GM19395 (cell line): ENCODE data around the gene ZNF526.
A peak's percentile ranks its signal among the peaks of the same experiment; 100 is the strongest.

ENCODE experiments used
- ATAC-seq: cut with Tn5 transposase; IDR thresholded peaks from one replicate; pipeline ENCODE4 v1.9.1; 2021; ENCODE audit warnings: mild to moderate bottlenecking, moderate library complexity; ENCODE audit not compliant: unreplicated experiment

The ZNF526 gene, protein sequence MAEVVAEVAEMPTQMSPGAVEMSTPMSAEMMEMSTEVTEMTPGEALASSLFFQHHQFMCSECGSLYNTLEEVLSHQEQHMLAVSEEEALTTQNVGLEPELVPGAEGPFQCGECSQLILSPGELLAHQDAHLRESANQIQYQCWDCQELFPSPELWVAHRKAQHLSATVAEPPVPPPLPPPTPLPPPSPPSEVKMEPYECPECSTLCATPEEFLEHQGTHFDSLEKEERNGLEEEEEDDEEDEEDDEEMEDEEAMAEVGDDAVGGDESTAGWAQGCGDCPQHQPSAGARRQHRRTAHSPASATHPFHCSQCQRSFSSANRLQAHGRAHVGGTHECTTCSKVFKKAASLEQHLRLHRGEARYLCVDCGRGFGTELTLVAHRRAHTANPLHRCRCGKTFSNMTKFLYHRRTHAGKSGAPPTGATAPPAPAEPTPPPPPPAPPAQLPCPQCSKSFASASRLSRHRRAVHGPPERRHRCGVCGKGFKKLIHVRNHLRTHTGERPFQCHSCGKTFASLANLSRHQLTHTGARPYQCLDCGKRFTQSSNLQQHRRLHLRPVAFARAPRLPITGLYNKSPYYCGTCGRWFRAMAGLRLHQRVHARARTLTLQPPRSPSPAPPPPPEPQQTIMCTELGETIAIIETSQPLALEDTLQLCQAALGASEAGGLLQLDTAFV

DNA sequence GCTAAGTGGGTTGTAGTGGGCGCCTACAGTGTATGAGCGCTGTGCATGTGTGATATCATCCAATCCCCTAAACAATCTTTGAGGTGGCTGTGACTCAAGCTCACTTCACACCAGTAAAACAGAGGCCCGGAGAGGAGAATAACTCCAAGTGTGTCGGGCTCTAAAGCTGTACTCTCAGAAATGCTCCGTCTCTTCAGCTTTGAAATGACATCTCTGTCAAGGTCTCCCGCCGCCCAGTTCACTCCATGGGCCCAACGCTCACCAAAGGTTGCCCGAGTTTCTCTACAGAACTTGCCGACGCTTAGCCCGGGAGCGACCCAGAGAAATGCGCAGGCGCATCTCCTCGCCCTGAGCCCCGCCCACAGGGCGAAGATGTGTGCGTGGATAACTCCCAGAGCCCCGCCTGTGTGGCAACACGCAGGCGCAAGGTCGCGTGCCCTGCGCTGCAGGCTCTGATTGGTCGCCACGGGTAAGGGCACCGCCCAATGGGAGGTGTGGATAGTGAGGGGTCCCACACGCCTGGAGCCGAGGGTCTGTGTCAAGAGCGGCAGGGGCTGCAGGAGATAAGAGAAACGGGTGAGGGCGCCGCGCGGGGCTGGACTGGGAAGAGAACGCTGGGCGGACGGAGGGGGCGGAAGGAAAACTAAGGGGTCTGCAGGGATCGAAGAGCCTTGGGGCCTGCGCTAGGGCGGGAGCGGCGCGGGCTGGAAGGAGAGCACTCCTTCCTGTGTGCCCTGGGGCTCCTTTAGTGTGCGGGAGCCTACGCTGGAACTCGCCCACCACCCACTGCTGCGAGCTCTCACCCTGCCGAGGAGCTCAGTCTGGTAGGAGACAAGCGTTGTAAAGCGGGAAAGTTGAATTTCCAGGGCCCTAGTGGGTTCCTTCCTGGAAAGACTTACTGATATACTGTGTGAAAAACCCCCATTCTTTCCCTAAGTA is at the start of gene ZNF526:
ZNF526 (plus strand) TSS at position 501 of the 939 bp plus-strand sequence. CDS start 4,092 bp downstream, outside the sequence.
- ATAC-seq = peak; percentile 74

- no peak for ATAC-seq
These were observed 49.4 kb upstream of the ZNF526 start for GRCh38 chr19:42170715-42171114.

GRCh38 chr19:42172261-42172660 is 47.9 kb upstream of the ZNF526 start:
- no peak for ATAC-seq

DNA sequence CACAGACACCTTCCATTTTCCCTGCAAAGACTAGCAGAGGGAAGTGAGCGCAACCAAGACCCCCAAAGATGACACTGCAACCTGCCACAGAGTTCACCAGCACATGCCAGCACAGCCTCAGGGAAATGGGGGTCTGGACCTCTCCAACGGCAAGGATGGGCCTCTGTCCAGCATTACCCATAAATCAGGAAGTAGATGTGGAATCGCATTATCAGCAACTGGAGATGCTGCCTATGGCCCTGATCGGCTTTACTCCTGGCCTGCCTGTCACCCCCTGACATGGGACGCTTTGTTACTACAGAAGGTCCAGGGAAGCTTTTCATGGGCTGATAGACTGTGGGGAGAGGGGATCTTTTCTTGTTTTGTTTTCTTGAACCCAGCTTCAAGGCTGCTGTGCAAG is 46.4 kb upstream of the ZNF526 start:
- no peak for ATAC-seq

DNA sequence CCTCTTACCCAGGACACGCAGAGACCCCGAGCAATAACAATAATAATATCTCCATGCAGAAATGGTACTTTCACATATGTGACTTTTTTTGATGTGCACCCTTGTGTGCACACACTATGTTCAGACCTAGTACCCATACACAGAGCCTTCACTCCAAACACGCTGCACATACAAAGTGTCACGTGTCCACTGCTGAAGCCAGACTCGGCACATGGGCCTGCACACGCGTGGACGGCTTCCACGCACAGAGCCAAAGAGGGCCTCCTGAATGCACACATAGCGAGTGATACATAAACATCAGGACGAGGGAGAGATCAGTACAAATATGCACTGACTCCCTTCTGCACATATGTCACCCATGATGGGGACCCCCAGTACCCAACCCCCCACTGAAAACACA is 45.9 kb upstream of the ZNF526 start:
- no peak for ATAC-seq

DNA sequence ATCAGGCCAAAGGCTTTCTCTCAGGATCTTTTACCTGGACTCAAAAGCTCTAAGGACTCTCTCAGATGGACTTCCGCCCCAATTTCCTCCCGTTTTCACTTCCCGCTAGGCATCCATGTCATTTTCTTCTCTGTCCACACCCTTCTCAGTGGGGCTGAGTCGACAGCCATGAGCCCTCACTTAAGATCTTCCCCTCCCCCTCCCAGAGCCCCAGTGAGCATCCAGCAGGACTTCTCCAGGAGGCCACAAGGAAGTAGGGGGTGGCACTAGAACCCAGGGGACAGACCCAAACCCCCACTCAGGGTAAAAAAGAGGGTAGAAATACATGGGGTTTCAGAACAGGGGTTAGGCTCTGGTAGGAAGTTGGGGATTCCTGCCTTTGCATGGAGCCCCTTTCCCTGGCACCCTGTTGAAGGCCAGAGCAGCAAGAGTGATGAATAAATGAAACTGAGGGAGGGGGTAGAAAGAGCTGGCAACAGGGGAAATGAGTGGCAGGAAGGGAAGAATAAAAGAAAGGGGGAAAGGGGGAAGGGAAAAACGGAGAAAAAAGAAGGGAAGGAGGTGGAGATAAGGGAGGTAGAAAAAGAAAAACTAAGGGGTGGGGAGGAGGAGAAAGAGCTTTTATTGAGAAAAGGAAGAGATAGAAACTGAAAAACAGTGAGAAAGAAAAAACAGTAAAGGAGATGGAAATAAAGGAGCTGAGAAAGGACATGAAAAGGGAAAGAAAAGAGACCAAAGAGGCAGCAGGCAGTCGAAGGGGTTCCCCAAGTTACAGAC is 45.0 kb upstream of the ZNF526 start:
- ATAC-seq = no peak

GRCh38 chr19:42175952-42176648 is 44.0 kb upstream of the ZNF526 start:
- no peak for ATAC-seq

DNA sequence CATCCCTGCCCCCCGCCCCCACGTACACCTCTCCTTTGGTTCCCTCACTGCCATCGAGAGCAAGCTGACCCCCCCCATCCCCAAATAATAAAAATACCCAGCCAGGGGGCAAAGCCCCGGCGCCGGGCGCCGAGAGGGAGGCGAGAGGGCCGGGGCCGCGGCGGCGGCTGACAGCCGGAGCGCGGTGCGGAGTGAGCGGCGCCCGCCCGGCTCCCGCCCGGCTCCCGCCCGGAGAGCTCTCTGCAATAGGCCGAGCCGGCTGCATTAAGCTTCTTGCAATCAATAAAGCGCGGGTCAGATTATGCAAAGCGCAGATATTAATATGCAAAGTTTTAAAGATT is 43.5 kb upstream of the ZNF526 start:
- ATAC-seq = no peak

- ATAC-seq = no peak
These were observed 43.0 kb upstream of the ZNF526 start for GRCh38 chr19:42176990-42177685.

DNA sequence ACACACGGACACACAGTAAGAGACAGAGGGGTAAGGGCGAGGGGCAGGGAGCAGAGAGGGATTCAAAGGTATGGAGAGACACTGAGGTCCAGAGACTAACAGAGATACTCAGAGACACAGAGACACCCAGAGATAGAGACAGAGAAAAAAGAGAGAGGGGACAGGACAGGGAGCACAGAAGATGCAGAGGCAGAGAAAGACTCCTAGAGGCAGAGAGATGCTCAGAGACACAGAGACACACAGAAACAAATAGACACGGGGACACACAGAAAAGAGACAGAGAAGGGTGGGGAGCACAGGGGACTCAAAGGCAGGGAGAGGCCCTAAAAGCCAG is 42.5 kb upstream of the ZNF526 start:
- no peak for ATAC-seq

DNA sequence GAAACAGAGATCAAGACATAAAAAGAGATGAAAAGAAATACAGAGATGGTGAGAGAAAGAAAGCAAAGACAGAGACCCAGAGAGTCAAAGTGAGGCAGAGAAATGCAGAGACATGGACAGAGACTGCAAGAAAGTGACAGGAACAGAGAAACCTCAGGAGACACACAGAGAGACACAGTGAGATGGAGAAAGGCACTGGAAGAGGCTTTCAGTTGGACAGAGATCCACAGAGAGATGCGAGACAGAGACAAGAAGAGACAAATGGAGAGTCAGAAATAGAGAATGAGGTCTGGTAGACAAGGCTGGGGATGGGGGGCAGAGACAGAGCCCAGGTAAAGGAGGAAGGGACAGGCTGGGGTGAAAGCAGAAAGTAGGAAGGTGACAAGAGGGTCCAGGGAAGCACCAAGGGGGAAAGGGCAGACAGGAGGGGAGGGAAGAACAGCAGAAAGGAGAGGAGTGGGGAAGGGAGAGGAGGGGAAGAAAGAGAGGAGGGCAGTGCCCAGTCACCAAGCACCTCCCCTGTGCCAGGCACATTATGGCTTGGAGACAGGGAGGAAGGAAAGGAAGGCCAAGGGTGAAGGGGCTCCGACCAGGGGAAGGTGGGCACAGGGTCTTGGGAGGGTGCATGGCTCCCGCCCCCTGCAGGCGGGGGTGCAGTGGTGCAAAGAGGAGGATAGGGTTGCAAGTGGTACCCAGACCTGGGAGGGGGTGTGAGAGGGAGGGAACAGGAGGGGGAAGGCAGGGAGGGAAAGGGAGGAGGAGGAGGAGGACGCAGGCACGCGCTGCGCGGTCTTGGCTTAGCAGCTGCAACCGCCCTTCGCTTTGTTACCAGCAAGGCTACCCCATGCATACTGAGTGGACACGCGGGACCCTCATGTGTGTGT is 41.1 kb upstream of the ZNF526 start:
- no peak for ATAC-seq

- ATAC-seq = no peak
These were observed 35.7 kb upstream of the ZNF526 start for GRCh38 chr19:42184401-42184861.

- ATAC-seq = no peak
These were observed 34.8 kb upstream of the ZNF526 start for GRCh38 chr19:42185277-42185676.

- no peak for ATAC-seq
These were observed 31.4 kb upstream of the ZNF526 start for GRCh38 chr19:42188665-42189064.

DNA sequence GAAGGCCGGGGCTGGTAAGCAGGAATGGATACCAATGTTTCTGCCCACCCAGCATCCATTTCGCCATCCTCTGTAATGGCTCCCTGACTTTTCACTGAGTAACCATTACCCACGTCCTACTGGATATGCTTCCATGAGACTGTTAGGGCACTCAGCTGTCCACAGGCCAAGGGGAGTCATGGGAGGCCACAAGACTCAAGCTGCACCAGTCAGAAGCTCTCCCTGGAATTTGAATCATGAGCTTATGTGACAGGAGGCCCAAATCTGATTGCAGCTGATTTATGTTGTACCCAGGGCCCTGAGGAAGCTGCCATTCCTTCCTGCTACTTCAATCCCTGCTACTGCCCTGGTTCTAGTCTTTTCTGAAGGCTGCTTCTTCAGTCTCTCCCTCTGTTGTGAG is 31.0 kb upstream of the ZNF526 start:
- no peak for ATAC-seq

DNA sequence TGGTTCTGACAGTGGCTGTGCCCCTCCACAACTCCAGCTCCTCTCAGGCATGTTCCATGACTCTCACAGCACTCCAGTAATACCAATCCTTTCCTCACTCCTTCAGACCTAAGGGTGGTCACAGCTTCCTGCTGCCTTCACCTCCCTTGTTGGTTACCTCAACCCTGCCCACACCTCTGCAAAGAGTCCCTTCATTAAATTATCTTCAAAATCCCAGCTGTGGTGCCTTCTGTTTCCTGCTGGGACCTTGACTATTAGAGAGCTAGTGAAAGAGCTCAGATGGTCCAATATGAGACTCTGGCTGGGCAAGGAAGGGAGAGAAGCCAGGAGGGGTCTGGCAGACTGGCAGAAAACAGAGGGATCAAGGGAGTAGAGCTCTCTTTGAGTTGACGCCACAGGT is 28.8 kb upstream of the ZNF526 start:
- ATAC-seq = no peak

DNA sequence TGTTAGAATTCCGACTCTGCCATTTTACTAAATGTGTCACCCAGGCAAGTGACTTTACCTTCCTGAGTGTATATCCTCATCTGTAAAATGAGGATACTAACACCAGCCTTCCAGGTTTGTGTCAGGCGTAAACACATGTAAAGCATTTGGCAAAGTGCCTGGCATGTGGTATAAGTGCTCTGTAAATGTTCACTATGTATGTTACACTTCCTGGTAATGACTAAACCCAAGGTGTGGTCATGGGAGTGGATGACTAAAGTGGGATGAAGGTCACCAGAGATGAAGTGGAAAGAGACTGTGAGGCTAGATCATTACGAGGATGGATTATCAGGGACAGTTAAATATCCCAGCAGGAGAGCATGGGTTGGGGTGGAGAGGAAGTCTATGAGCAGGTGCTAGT is 28.3 kb upstream of the ZNF526 start:
- ATAC-seq = no peak

- no peak for ATAC-seq
These were observed 26.8 kb upstream of the ZNF526 start for GRCh38 chr19:42193294-42193693.

DNA sequence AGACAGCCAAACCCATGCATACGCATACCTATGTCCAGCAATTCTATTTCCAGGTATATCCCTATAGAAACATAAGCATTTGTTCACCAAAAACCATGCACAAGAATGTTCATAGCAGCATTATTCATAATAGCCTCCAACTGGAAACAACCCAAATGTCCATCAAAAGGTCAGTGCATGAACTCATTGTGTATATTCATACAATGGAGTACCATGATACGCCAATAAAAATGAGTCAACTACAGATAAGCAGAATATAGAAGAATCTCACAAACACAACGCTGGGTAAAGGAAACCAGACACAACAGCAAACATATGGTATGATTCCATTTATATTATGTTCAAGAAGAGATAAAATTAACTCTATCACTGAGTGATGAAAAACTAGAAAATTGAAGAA is 26.4 kb upstream of the ZNF526 start:
- ATAC-seq = no peak
